Measurements from ENCODE around the gene HEXIM2.

DNA sequence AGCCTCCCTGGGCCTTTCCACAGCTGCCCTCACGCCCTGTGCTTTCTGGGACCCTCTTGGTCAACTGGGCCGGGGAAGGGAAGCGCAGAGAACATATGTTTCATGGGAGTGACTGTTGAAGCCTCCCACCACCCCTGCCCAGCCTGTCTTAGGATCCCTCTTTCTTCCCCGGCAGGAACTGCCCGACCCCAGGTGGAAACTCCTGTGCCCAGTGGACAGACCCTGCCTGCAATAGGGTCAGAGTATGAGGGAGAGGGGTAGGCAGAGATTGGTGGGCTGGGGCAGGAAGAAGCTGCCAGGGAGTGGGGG is 10.5 kb downstream of the HEXIM2 start:
- TF ChIP-seq EZH2 (IDR thresholded peaks at IDR 0.05; ENCODE audit: low read length) (no peak), CTCF (optimal IDR thresholded peaks at IDR 0.05 in 1 of 3, IDR thresholded peaks at IDR 0.05 in 1 of 3, conservative IDR thresholded peaks at IDR 0.05 in 1 of 3; ENCODE audit: extremely low read depth in 1 of 3, insufficient read depth in 2 of 3, low read length in 3 of 3) (no peak)
